8988T (cell line): ENCODE measurements around the gene BRSK1.

ENCODE experiments used
- DNase-seq: peaks from one replicate; pipeline ENCODE4 v3.0.0; 2011

Gene BRSK1

GRCh38 chr19:55355213-55355821 is 71.5 kb downstream of the BRSK1 start:
- DNase-seq, result no peak

DNA sequence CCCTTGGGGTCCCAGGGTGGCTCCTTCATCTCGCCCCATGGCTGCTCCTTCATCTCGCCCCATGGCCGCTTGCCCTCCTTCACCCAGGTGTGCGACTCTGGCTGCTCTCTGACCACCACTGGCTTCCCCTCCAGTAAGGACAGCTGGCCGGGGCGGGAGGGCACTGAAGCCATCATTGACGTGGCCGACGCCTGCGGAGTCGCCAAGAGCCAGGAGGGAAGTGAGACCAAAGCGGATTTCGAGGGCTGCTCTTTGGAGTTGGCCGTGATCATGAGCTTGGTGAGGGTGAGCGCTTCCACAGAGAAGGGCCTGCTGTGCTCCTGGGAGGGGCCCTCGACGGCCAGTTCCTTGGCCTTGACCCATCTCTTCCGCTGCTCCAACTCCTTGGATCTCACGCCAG is 74.7 kb downstream of the BRSK1 start:
- DNase-seq, result no peak

DNA sequence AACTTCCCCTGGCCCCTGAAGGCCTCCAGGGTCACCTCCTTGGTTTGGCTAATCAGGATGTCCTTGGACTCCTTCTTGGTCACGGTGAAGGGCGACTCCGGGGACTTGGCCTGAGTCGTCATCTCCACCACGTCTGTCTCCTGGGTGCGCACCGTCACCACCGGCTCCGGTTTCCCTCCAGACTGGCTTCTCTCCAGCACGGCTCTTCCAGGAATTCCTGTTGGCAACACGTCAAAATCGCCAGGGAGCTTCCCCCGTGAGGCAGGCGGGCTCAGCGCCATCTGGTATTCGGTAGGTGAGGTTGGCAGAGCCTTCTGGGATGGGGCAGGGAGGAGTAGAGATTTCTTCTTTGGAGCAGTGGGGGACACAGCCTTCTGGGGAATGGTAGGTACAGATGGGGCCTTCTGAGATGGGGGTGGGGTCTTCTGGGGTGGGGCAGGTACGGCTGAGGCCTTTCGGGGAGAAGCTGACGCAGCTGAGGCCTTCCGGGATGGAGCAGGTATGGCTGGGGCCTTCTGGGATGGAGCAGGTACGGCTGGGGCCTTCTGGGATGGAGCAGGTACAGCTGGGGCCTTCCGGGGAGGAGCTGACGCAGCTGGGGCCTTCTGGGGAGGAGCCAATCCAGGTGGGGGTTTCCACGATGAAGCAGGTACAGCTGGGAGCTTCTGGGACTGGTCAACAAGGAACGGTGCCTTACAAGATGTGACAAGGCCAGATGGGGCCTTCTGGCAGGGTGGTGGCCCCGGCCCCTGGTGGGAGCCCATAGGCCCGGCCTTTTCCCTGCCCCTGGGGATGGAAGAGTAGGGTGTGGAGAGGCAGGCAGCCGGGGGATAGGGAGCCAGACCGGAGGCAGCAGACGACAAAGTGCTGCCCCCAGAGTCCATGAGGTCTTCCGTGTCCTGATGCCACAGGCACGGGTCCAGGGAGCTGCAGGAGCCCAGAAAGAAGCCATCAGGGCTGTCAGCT is 75.4 kb downstream of the BRSK1 start:
- DNase-seq, result no peak

DNA sequence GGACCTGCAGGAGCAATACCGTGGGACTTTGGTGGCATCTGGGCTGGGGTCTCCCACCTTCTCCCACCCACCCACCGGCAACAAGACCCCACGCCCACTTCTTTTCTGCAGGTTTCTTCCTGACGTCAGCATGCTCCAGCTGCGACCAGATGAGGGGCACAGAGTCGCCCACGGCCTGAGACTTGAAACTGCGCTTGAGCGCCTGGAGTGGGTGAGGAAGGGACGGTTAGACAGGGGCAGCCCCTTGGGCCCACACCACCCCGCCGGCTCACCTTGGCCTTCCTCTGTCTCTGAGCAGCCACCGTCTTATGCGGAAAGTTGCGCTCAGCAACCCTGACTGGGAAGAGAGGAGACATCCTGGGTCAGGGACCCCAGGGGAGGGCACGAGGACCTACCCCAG is 77.1 kb downstream of the BRSK1 start:
- DNase-seq, result no peak
